MM.1S (cell line): ENCODE measurements around the gene OR51E2.

Source experiments
- DNase-seq: peaks from one replicate; pipeline ENCODE4 v3.0.0-alpha.2; 2015
- H2AFZ ChIP-seq: fragments of 300-600 bp; sonication (generic); 2 replicates; pipeline ENCODE4 v1.6.0; 2016; ENCODE audit warnings: antibody characterized with exemption, low read length
- H3F3A ChIP-seq: fragments of 300-600 bp; sonication (generic); 2 replicates; pipeline ENCODE4 v1.6.1; 2016; ENCODE audit warnings: mild to moderate bottlenecking, antibody characterized with exemption, low read length, moderate library complexity, mixed read lengths; ENCODE audit not compliant: insufficient read depth
- H3K27ac ChIP-seq: fragments of 300-600 bp; sonication (generic); 2 replicates; pipeline ENCODE4 v1.5.1; 2016; ENCODE audit warnings: mild to moderate bottlenecking, low read length
- H3K27me3 ChIP-seq: fragments of 300-600 bp; sonication (generic); replicated peaks from 2 replicates; pipeline ENCODE4 v1.6.0; 2016; ENCODE audit warnings: low read length; ENCODE audit not compliant: insufficient read depth
- H3K36me3 ChIP-seq: fragments of 300-600 bp; sonication (generic); replicated peaks from 2 replicates; pipeline ENCODE4 v1.6.1; 2016; ENCODE audit warnings: mild to moderate bottlenecking, low read length, mixed read lengths; ENCODE audit not compliant: insufficient read depth
- H3K4me1 ChIP-seq: fragments of 300-600 bp; sonication (generic); 2 replicates; pipeline ENCODE4 v1.6.1; 2016; ENCODE audit warnings: low read length, mixed read lengths
- H3K4me2 ChIP-seq: fragments of 300-600 bp; sonication (generic); 2 replicates; pipeline ENCODE4 v1.6.0; 2016; ENCODE audit warnings: low read depth, low read length
- H3K4me3 ChIP-seq: fragments of 300-600 bp; sonication (generic); 2 replicates; pipeline ENCODE4 v1.5.1; 2016; ENCODE audit warnings: low read length, mixed read lengths
- H3K79me2 ChIP-seq: fragments of 300-600 bp; sonication (generic); 2 replicates; pipeline ENCODE4 v1.6.1; 2016; ENCODE audit warnings: mixed run types, low read length, mixed read lengths
- H3K9ac ChIP-seq: fragments of 300-600 bp; sonication (generic); 2 replicates; pipeline ENCODE4 v1.6.1; 2016; ENCODE audit warnings: low read length, mixed read lengths
- H3K9me2 ChIP-seq: fragments of 300-600 bp; sonication (generic); replicated peaks from 2 replicates; pipeline ENCODE4 v1.6.1; 2016; ENCODE audit warnings: mild to moderate bottlenecking, low read length, mixed read lengths; ENCODE audit not compliant: insufficient read depth
- H3K9me3 ChIP-seq: fragments of 300-600 bp; sonication (generic); replicated peaks from 2 replicates; pipeline ENCODE4 v1.6.1; 2016; ENCODE audit warnings: mild to moderate bottlenecking, low read length, mixed read lengths; ENCODE audit not compliant: insufficient read depth
- H4K20me1 ChIP-seq: fragments of 300-600 bp; sonication (generic); 2 replicates; pipeline ENCODE4 v1.6.1; 2016; ENCODE audit warnings: mild to moderate bottlenecking, low read length, moderate library complexity, mixed read lengths; ENCODE audit not compliant: insufficient read depth
- CTCF ChIP-seq: fragments of 300-600 bp; sonication (generic); IDR thresholded peaks from 2 replicates; pipeline ENCODE4 v1.5.1; 2016; ENCODE audit warnings: antibody characterized with exemption, low read length, mixed read lengths
- EZH2 ChIP-seq: fragments of 300-600 bp; sonication (generic); optimal IDR thresholded peaks from 2 replicates; pipeline ENCODE3; 2017; ENCODE audit warnings: low read depth, mild to moderate bottlenecking, antibody characterized with exemption, low read length, mixed read lengths
- EZH2phosphoT487 ChIP-seq: fragments of 300-600 bp; sonication (generic); IDR thresholded peaks from 2 replicates; pipeline ENCODE4 v1.6.1; 2018; ENCODE audit warnings: antibody characterized with exemption, low read length

OR51E2 gene

GRCh38 chr11:4643076-4643475, 54.6 kb downstream of the OR51E2 start:
- TF ChIP-seq EZH2 (no peak), EZH2phosphoT487 (no peak), CTCF (no peak)
- Histone ChIP-seq H3K79me2 (no peaks in the 10 kb centered on the region), H3K27ac (no peak overlapping the region), H3K4me1 (no peaks in the 10 kb centered on the region), H3F3A (no peaks in the 10 kb centered on the region), H2AFZ (no peak overlapping the region), H3K9me3 (no peaks in the 10 kb centered on the region), H3K27me3 (no peaks in the 10 kb centered on the region), H3K9me2 (no peaks in the 10 kb centered on the region), H3K4me3 (no peak overlapping the region), H3K4me2 (no peak overlapping the region), H3K36me3 (no peaks in the 10 kb centered on the region), H3K9ac (no peak overlapping the region), H4K20me1 (no peaks in the 10 kb centered on the region)
- no peak for DNase-seq

- no peaks in the 10 kb centered on the region for H3K79me2 ChIP-seq
- H3K4me1 ChIP-seq = no peaks in the 10 kb centered on the region
- H2AFZ ChIP-seq = no peak overlapping the region
- H3K9me3 ChIP-seq = no peaks in the 10 kb centered on the region
- no peak for DNase-seq
- H3K4me2 ChIP-seq = no peak overlapping the region
- no peaks in the 10 kb centered on the region for H3K27me3 ChIP-seq
- no peaks in the 10 kb centered on the region for H3F3A ChIP-seq
- no peaks in the 10 kb centered on the region for H3K36me3 ChIP-seq
- H3K9ac ChIP-seq = no peak overlapping the region
- H3K4me3 ChIP-seq = no peak overlapping the region
- no peak overlapping the region for H3K27ac ChIP-seq
- H3K9me2 ChIP-seq = no peaks in the 10 kb centered on the region
- TF ChIP-seq EZH2phosphoT487 = no peak
- no peak for TF ChIP-seq EZH2
- TF ChIP-seq CTCF = no peak
- no peaks in the 10 kb centered on the region for H4K20me1 ChIP-seq
Observed at GRCh38 chr11:4642043-4642442, 55.6 kb downstream of the OR51E2 start.

DNA sequence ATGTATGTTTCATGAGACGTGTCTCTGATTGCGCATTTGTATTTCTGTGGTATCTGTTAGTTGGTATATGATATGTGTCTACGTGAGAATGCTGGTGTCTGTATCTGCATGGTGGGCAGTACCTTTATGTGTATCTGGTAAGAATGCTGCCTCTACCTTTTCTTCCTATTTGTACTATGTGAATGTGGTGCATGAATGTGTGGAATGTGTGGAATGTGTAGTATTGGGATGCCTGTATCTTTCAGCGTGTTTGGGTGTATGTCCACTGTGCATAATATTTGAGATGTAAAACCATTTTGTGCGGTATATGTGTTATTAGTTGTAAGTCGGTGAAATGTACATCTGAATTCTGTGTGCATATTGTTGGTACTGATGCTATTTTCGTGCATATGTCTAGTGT, 56.2 kb downstream of the OR51E2 start:
- no peaks in the 10 kb centered on the region for H3K27me3 ChIP-seq
- no peak for TF ChIP-seq CTCF
- no peak for TF ChIP-seq EZH2phosphoT487
- no peak for TF ChIP-seq EZH2

DNA sequence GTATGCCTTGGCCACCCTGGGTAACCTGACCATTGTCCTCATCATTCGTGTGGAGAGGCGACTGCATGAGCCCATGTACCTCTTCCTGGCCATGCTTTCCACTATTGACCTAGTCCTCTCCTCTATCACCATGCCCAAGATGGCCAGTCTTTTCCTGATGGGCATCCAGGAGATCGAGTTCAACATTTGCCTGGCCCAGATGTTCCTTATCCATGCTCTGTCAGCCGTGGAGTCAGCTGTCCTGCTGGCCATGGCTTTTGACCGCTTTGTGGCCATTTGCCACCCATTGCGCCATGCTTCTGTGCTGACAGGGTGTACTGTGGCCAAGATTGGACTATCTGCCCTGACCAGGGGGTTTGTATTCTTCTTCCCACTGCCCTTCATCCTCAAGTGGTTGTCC, 57.7 kb downstream of the OR51E2 start:
- Histone ChIP-seq H3K79me2 (no peaks in the 10 kb centered on the region), H3K9me3 (no peaks in the 10 kb centered on the region), H3K27ac (no peak overlapping the region), H3K9me2 (no peaks in the 10 kb centered on the region), H4K20me1 (no peaks in the 10 kb centered on the region), H2AFZ (no peak overlapping the region), H3K27me3 (no peaks in the 10 kb centered on the region), H3K36me3 (no peaks in the 10 kb centered on the region), H3K9ac (no peak overlapping the region), H3F3A (no peaks in the 10 kb centered on the region), H3K4me2 (no peak overlapping the region), H3K4me3 (no peak overlapping the region), H3K4me1 (no peaks in the 10 kb centered on the region)
- TF ChIP-seq CTCF = no peak
- no peak for TF ChIP-seq EZH2phosphoT487
- no peak for TF ChIP-seq EZH2
- DNase-seq = no peak

More for the DNA sequence above, 56.2 kb downstream of the OR51E2 start:
- Histone ChIP-seq H2AFZ (no peak overlapping the region), H3F3A (no peaks in the 10 kb centered on the region), H3K9me3 (no peaks in the 10 kb centered on the region), H3K9me2 (no peaks in the 10 kb centered on the region), H3K4me2 (no peak overlapping the region), H3K36me3 (no peaks in the 10 kb centered on the region), H3K9ac (no peak overlapping the region), H3K4me1 (no peaks in the 10 kb centered on the region), H3K27ac (no peak overlapping the region), H3K79me2 (no peaks in the 10 kb centered on the region), H4K20me1 (no peaks in the 10 kb centered on the region), H3K4me3 (no peak overlapping the region)
- DNase-seq = no peak
